NCI-H2171 treated with DMSO at 0.1 percent for 48 hours (cell line): Measurements from ENCODE around the gene GOLGA8J.
"Not testable (repeated sequence)": the region's sequence is repeated elsewhere in the genome, so short reads cannot be mapped to it uniquely, and the experiment has no call there.

ENCODE experiments used
- DNase-seq: peaks from one replicate; lab custom pipeline; 2025; lab: John Stamatoyannopoulos, UW

Gene GOLGA8J, protein sequence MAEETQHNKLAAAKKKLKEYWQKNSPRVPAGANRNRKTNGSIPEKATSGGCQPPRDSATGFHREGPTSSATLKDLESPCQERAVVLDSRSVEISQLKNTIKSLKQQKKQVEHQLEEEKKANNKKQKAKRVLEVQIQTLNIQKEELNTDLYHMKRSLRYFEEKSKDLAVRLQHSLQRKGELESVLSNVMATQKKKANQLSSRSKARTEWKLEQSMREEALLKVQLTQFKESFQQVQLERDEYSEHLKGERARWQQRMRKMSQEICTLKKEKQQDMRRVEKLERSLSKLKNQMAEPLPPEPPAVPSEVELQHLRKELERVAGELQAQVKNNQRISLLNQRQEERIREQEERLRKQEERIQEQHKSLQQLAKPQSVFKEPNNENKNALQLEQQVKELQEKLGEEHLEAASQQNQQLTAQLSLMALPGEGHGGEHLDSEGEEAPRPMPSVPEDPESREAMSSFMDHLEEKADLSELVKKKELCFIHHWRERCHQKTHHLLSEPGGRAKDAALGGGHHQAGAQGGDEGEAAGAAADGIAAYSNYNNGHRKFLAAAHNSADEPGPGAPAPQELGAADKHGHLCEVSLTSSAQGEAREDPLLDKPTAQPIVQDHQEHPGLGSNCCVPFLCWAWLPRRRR

DNA sequence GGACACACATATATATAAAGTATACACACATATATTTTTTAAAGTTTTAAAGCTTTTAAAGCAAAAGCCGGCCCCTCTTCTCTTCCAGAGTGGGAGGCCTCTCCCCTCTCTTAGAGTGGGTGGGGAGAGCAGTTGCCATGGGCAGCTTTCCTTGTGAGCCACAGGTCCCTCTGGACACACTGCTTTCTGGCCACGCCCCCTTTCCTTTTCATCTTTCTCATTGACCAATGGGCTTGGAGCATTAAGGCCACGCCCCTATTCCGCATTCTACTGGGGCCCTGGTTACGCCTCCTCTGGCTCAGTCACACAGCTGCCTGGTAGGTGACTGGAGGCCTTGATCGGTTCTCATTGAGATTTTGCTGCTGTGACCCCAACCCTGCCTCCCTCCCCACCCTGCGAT is at the start of gene GOLGA8J:
GOLGA8J (plus strand) TSS at position 301 of the 400 bp plus-strand sequence; CDS start at position 399, 98 bp downstream.
- DNase-seq = not testable (repeated sequence)

DNA sequence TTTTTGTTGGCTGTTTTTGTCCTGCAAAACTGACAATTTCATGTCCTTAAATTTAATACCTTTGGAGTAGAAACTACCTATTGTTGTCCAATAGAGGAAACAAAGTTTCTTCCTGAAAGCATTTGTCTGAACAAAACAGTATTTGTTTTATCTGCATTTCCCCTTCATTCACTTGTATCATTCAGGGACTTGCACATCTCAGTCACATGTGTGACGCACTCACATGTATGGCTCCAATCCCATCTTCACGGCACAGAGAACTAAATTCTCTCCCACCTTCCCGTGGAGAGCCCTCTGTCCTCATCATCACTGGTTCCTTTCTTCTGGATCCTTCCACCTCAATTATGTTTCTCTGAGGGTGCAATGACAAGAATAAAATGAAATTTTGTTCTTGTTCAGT is 49.5 kb upstream of the GOLGA8J start:
- no peak for DNase-seq

DNA sequence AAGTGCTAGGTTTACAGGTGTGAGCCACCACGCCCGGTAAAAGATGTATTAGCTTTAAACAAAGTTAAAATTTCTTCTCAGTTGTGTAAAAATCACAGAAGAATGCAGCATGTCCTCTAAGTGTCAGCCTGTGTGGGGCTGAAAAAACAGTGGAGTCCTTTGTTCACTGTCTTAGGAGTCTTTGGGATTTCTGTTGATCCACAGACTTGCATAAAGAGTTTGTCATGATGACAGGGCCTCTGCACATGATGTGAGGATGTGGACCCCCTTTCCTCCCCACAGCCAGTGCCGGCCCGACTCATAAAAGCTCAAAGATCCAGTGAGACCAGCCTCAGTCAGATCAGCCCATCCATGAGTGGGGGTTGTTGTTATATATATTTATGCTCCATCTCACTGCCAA is 49.0 kb upstream of the GOLGA8J start:
- DNase-seq = no peak

DNA sequence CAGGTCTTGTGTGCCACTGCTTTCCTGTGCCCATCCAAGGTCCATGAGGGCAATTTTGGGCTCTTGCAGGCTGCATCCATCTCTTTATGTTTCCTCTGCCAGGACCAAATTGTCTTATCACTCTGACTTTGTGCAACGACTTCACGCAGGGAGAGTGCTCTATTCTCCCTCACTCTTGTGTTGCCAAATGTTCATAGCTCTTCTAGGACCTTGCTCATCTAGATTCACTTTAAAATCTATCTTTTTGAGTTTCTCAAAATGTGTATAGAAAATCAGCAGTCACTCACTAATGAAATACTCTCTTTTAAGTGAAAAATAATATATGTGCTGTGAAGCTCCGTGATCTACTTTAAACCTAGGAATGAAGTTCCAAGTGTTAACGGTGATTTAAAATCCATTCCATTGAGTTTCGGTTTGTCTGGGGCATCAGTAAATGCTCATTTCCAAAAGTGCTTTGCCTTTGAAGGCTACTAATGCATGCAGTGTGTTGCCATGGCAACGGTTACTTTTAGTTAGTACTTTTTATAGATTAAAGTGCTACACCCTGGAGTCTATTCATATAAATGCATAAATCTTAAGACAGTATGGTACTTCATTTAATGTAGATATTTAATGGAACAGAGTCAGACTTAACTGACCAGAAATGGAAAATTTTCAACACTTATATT is 46.6 kb upstream of the GOLGA8J start:
- DNase-seq = no peak

DNA sequence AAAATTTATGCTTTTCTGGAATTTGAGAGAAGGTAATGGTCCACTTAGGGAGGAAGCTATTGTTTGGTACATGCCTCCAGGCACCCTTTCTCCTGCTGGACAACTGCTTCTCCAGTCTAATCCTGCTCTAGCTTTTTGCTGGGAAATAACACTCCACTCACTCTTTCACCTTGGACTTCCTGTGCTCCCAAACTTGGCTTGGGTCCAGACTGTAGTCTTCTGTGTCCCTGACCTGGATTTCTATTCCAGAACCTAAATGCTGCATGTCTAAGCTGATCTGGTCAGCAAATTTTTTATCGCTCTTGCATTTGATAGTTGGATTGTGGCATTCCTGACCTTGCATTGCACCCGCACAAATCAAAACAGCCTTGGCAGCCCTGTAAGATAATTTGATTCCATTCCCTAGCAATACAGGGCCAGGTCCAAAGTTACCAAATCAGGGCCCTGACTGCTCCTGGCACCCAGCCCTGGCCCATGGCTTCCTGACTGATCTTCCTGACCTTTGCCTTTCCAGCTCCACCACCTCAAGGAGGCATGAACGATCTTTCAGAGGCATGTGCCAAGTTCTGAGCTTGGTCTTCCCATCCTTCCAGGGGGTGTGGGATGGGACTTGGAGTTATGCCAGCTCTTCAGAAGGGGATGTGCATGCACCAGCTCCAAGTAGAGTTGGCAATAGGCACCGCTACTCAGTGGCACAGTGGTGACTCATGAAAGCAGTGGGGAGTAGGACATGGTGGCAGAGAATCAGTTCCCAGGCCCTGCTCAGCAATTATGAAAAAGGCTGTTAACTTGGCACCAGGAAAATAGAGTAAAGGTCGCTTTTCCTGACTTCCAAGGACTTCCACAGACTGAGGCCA is 43.9 kb upstream of the GOLGA8J start:
- no peak for DNase-seq

DNA sequence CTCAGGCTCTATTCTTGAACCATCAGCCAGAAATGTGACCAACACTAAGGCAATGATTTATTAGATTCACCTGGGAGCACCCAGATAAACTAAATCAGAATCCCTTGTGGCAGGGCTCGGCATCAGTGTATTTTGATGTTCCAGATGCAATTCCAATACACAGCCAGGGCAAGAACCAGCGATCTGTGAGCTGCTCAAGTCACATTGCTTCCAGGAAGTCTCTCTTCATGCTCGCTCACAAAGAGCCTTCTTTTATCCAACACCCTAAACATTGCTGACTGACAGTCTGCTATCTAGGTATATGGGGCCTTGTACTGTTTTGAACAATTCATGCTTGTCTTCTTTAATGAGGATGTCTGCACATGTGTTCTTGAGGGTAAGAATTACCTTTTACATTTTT is 40.9 kb upstream of the GOLGA8J start:
- DNase-seq = no peak

DNA sequence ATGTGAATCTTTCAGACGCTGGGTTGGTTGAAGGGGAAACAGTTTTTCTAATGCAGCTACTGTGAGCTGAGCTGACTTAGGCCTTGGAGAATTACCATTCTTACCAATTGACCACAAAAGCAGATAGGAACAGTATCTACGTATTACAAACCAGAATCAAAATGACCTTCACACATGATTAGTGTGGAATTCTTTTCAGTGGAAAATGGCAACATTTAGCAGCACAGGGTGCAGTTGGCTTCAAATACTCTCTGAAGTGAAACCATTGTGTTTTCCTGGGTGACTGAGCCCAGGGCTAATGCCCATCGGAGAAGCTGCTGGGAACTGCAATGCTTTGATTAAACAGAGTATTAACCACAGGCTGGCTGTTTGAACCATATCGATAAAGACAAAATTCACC is 40.2 kb upstream of the GOLGA8J start:
- DNase-seq = no peak

DNA sequence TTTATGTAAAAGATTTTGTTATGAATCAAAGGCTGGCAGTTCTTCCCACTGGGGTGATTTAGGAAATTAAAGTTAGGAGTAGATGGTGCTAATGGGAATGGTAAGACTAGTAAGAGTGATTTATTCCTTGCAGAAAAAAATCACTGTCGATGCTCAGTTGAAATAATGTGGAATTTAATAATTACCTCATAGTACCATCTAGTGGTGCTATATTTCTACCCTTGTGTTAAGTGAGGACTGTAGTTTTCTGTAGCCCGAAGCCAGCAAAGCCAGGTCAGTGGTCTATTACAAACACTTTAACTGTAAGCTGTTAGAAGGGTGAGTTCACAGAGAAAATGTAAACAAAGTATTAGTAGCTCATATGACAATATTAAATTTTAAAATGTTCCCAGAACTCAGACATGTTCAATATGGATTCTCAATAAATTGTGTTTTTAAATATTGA is 39.5 kb upstream of the GOLGA8J start:
- peak; percentile 23 for DNase-seq

DNA sequence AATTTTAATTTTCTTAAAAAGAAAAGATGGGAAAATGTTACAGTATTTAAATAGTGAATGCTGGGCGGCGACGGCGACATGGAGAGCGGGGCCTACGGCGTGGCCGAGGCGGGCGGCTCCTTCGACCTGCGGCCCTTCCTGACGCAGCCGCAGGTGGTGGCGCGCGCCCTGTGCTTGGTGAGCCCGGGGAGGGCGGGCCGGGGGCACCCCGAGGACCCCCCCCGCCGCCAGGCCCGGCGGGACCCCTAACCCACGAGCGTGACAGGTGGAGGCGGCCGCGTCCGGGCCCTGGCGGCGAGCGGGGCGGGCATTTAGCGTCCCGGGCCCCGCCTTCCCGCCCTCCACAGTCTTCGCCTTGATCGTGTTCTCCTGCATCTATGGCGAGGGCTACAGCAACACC is 38.4 kb upstream of the GOLGA8J start:
- no peak for DNase-seq

DNA sequence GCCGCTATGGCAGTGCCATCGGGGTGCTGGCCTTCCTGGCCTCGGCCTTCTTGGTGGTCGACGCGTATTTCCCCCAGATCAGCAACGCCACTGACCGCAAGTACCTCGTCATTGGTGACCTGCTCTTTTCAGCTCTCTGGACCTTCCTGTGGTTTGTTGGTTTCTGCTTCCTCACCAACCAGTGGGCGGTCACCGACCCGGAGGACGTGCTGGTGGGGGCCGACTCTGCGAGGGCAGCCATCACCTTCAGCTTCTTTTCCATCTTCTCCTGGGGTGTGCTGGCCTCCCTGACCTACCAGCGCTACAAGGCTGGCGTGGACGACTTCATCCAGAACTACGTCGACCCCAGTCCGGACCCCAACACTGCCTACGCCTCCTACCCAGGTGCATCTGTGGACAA is 37.9 kb upstream of the GOLGA8J start:
- not testable (repeated sequence) for DNase-seq

DNA sequence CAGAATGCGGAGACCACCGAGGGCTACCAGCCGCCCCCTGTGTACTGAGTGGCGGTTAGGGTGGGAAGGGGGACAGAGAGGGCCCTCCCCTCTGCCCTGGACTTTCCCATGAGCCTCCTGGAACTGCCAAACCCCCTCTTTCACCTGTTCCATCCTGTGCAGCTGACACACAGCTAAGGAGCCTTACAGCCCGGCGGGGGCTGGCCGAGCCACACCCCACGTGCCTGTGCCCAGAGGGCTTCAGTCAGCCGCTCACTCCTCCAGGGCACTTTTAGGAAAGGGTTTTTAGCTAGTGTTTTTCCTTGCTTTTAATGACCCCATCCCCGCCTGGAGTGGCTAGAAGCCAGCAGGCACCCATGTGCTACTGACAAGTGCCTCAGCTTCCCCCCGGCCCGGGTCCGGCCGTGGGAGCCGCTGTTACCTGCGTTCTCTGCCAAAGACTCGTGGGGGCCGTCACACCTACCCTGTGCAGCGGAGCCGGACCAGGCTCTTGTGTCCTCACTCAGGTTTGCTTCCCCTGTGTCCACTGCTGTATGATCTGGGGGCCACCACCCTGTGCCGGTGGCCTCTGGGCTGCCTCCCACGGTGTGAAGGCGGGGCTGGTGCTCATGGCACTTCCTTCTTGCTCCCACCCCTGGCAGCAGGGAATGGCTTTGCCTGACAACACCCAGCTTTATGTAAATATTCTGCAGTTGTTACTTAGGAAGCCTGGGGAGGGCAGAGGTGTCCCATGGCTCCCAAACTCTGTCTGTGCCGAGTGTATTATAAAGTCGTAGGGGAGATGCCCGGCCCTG is 37.3 kb upstream of the GOLGA8J start:
- DNase-seq = not testable (repeated sequence)

DNA sequence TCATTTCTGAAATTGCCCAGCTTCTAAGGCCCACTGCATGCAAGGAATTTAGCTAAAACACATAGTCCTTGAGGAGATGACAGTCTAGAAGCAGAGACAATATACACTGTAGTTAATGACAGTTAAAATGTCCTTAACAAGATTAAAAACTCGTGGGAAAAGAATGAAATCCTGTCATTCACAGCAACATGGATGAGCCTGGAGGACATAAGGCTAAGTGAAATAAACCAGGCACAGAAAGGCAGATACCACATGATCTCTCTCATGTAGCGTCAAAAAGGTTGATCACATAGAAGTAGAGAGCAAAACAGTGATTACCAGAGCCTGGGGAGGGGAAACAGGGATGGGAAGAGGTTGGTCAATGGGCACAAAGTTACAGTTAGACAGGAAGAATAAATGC is 36.3 kb upstream of the GOLGA8J start:
- DNase-seq = no peak

DNA sequence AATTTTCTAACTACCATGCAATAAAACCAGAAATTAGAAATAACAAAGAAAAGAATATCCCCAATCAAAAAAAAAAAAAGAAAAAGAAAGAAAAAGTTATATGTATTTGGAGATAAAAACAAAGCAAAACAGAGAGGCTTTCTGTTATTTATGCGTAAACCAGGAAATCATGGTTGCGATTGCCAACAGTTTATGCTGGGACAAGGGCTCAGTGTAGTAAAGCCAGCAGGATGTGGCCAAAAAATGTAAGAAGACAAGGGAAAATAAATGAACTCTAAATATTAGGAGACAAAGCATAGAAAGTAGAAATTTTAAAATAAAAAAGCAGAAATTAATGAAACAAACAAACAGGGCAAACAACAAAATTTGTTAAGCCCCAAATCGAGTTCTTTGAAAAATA is 27.2 kb upstream of the GOLGA8J start:
- DNase-seq = no peak

DNA sequence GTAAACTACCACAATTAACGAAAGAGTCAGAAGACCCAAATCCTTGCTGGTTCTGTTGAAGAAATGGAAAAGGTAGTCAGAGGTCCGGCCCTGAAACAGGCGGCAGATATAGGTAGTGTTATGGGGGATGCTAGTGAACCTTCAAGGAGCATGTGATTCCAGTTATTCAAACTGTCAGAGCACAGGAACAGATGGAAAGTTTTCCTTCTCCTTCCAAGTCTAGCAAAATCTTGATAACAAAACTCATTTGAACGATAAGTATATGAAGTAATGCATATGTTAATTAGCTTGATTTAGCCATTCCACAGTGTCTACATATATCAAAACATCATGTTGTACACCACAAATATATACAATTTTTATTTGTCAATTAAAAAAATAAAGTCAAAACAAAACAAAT is 26.6 kb upstream of the GOLGA8J start:
- DNase-seq = no peak

DNA sequence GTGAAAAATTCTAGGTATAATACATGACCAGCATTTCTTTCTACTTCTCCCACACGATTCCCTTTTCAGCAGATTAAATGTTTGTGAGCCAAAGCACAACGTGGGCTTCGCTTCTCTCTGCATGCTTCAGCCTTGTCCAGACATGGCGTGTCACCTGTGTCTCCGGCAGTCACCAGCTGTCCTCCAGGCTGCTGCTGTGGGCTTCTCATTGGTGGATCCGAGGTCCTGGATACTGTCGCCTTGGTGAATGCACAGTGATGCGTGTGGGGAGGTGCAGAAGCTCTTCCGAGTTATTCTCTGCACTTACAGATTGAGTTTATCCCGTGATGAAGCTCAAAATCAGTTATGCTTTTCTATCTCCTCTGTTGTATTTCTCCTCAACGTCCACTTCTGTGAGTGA is 23.0 kb upstream of the GOLGA8J start:
- DNase-seq = no peak

DNA sequence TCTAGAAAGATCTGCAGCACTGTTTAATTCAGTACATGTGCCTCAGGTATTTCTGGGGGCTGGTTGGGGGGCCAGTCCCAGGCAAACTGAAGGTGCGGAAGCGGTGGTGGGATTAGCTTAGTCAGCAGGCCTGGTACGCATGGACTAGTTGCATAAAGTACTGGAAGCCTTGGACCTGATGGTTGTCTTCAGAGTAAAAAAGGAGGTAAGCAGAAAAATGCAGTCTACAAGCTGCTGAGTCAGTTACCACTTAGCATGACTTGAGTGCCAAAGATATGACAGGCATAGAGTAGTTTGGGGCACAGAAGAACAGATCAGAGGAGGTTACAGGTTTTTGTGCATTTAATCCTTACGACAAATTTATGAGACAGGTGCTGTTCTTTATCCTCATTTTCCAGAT is 19.9 kb upstream of the GOLGA8J start:
- no peak for DNase-seq

DNA sequence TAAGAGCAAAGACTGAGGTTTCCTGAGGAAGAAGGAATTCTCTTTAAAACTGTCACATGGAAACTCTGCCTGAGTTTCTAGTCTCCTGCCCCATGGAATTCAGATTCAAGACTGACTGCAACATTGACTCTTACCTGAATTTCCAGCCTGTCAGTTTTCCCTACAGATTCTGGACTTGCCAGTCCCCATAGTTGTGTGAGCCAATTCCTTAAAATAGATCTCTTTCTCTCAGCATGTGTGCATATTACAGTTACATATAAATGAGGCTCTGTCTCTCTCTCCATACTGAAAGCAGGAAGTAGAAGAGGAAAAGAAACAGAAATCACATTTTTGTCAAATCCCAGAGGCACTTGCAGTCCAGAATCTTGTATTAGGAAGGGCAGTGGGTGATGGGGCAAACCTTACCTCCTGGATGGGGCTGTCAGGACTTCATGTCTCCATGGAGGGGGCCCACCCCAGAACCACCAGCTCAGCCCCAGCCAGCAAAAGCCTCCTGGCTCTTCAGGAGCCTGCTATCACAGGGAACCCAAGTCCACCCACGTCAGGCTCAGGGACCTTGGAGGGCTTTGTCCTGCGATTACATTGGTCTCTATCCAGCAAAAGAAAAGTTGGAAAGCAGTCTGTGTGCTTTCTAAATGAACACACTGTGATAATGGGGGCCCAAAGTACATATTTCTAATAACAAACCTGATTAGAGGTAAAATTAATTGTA is 18.8 kb upstream of the GOLGA8J start:
- DNase-seq = no peak

DNA sequence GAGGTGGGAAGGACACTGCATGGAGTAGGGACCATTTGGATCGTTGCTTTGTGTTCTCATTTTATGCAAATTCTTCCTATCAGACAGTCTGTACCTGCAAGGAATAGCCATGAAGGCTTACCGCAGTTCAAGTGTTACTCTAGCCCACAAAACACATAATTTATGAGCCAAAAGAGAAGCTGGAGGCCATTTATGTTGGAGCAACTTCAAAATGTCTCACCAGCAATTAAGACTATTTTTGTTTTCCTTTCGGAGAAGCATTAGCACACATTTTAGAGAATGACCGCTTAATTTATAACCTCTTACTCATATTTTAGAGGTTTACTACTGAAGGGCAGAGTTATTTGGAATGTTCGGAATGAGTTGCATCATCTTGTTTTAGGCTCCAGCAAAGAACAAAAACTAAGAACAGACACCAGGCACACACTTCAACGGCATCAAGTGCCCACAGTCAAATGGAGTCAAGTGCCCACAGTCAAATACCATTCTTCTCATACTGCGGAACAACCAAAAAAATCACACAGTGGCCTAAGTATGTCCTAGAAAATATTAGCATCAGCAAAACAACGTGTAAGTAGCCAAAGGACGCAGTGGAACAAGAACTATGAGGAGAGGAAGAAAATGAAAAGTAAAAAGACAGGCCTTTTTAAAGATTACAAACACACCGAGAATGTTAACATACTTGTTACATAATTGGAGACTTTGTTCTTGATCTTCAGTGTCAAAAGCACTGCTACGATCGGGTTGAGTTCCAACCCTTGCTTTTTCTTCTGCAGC is 17.5 kb upstream of the GOLGA8J start:
- no peak for DNase-seq

DNA sequence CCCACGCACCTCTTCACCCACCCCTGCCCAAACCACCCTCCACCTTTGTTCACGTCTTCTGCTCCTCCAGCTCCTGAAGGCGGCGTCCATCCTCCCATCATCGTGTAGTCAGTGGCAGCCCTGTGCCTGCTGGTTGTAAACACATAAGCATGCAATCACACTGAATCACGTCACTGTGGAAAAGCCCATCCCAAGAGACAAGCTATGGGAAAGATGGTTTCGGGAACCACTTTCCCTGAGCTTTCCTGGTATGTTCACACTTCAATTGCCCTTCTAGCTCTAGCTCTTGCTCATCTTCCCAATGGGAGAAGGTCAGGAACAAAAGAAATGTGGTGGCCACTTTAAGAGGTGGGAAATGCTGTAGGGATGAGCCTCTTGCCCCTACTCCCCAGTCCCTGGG is 14.4 kb upstream of the GOLGA8J start:
- no peak for DNase-seq

DNA sequence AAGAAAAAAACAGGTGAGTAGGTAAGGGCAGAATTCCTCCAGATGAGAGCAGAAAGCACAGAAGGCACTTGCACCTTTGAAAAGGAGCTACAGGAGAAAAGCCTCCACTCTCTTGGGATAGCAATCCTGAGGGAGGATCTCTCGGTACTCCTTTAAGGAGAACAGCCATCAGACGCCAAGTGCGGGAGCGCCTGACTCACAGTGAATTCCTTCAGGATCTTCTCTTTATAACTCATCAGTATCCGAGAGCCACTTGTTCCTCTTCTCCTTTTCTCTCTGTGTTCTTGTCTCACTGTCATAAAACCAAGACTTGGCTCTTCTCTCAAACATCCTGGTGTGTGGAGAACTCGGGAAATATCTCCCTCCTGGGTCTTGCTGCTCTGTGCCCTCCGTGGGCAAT is 10.1 kb upstream of the GOLGA8J start:
- DNase-seq = no peak
